ENCODE data around the gene OR5F1. TPM values are rescaled to one million over a fixed set of nuclear protein-coding genes. Genes with fewer than 3 reads are reported as not detected.

OR5F1 gene
- polyA plus RNA-seq, 2 of the 4 experiments (the other 2 are of a cell fraction) = not detected

GRCh38 chr11:56027354-56027753, 32.9 kb upstream of the OR5F1 start, which contains the start of gene OR5AS1 (continued):
- TF ChIP-seq CTCF (IDR thresholded peaks at IDR 0.05) (no peak), HOXB13 (CRISPR knock-in tag; IDR thresholded peaks at IDR 0.05; ENCODE audit: low read depth) (no peak), BHLHE40 (IDR thresholded peaks at IDR 0.05; ENCODE audit: low read depth, low read length) (no peak)

- Histone ChIP-seq H3K4me1 (no peaks in the 10 kb centered on the region), H3K9me3 (no peaks in the 10 kb centered on the region; the same call in 2 of the 3 replicates), H3K4me2 (no peak overlapping the region), H3K27ac (no peak overlapping the region), H3K4me3 (no peak overlapping the region)
- TF ChIP-seq CHD2 (IDR thresholded peaks at IDR 0.05; ENCODE audit: low read length, partially characterized antibody) (no peak), HEYL (CRISPR knock-in tag; IDR thresholded peaks at IDR 0.05) (no peak), NFE2L2 (conservative IDR thresholded peaks at IDR 0.05; ENCODE audit: low read length) (no peak), RCOR1 (IDR thresholded peaks at IDR 0.05; ENCODE audit: low read depth, low read length) (no peak), POLR2AphosphoS2 (conservative IDR thresholded peaks at IDR 0.05; ENCODE audit: low read length) (no peak)
- 7% methylated on average over 2 of the region's 2 CpGs for WGBS (ENCODE audit: missing lambda C conversion rate)
- FAIRE-seq = no peak
- CTCF ChIA-PET = no interaction called here
- DNase-seq (ENCODE audit: low read depth in 1 of 2, low spot score in 1 of 2) = no peak
- ATAC-seq = no peak
- POLR2A ChIA-PET = no interaction called here
These were observed 19.4 kb upstream of the OR5F1 start for GRCh38 chr11:56013805-56014204.

- H3K4me2 ChIP-seq = no peak overlapping the region
- no peak for FAIRE-seq
- TF ChIP-seq CTCF (IDR thresholded peaks at IDR 0.05) (no peak), ELK1 (IDR thresholded peaks at IDR 0.05; ENCODE audit: low read depth, low read length) (no peak), CBX8 (IDR thresholded peaks at IDR 0.05) (no peak)
- no peak overlapping the region for H3K27ac ChIP-seq
- H3K9me3 ChIP-seq = no peaks in the 10 kb centered on the region; the same call in 2 of the 3 replicates
- ATAC-seq = no peak
- H3K4me3 ChIP-seq = no peak overlapping the region
- no peaks in the 10 kb centered on the region for H3K4me1 ChIP-seq
- no peak for DNase-seq (ENCODE audit: low read depth in 1 of 2, low spot score in 1 of 2)
- POLR2A ChIA-PET = no interaction called here
- CTCF ChIA-PET = no interaction called here
These were observed 16.3 kb upstream of the OR5F1 start for GRCh38 chr11:56010716-56011115.

GRCh38 chr11:55970935-55971334, 23.5 kb downstream of the OR5F1 start:
- ATAC-seq = no peak
- DNase-seq (ENCODE audit: low read depth in 1 of 2, low spot score in 1 of 2) = no peak
- POLR2A ChIA-PET = no interaction called here
- Histone ChIP-seq H3K27ac (no peak overlapping the region), H3K4me2 (no peak overlapping the region), H3K9me3 (no peaks in the 10 kb centered on the region), H3K4me3 (no peak overlapping the region), H3K4me1 (no peaks in the 10 kb centered on the region)
- TF ChIP-seq BHLHE40 (IDR thresholded peaks at IDR 0.05; ENCODE audit: low read depth, low read length) (no peak), CBX2 (IDR thresholded peaks at IDR 0.05; ENCODE audit: borderline replicate concordance, low read depth) (no peak), FOXS1 (CRISPR knock-in tag; IDR thresholded peaks at IDR 0.05) (no peak), POLR2A (IDR thresholded peaks at IDR 0.05; ENCODE audit: low read length) (no peak), EHMT2 (IDR thresholded peaks at IDR 0.05; ENCODE audit: low read depth) (no peak), KDM1A (IDR thresholded peaks at IDR 0.05; ENCODE audit: low read depth) (no peak), FOSL2 (IDR thresholded peaks at IDR 0.05) (no peak), FOSL2 (CRISPR knock-in tag; IDR thresholded peaks at IDR 0.05) (no peak)
- FAIRE-seq = no peak
- WGBS (ENCODE audit: missing lambda C conversion rate) = 9% methylated on average over 3 of the region's 3 CpGs
- CTCF ChIA-PET = no interaction called here
